Measurements from ENCODE around the gene RPL28.

The RPL28 gene

DNA sequence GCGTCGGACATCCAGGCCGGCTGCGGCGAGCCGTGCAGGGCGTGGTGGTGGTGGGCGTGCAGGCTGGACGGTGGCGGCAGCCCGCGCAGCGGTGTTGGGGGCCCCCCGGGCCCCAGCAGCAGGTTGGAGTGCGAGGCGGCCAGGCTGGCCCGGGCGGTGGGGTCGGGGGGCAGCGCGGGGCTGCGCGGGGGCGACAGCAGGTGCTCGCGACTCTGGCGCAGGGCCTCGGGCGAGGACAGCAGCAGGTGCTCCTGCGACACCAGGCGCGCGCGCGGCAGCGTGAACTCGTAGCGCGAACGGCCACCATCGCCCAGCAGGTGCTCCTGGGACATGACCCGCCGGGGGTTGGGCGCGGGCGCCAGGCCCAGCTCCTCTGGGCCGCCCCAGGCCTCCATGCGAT, 47.6 kb downstream of the RPL28 start:
- H3K27ac ChIP-seq: no peak overlapping the region
- TF ChIP-seq, protein P1, sequence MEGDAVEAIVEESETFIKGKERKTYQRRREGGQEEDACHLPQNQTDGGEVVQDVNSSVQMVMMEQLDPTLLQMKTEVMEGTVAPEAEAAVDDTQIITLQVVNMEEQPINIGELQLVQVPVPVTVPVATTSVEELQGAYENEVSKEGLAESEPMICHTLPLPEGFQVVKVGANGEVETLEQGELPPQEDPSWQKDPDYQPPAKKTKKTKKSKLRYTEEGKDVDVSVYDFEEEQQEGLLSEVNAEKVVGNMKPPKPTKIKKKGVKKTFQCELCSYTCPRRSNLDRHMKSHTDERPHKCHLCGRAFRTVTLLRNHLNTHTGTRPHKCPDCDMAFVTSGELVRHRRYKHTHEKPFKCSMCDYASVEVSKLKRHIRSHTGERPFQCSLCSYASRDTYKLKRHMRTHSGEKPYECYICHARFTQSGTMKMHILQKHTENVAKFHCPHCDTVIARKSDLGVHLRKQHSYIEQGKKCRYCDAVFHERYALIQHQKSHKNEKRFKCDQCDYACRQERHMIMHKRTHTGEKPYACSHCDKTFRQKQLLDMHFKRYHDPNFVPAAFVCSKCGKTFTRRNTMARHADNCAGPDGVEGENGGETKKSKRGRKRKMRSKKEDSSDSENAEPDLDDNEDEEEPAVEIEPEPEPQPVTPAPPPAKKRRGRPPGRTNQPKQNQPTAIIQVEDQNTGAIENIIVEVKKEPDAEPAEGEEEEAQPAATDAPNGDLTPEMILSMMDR (conservative IDR thresholded peaks at IDR 0.05): no peak

DNA sequence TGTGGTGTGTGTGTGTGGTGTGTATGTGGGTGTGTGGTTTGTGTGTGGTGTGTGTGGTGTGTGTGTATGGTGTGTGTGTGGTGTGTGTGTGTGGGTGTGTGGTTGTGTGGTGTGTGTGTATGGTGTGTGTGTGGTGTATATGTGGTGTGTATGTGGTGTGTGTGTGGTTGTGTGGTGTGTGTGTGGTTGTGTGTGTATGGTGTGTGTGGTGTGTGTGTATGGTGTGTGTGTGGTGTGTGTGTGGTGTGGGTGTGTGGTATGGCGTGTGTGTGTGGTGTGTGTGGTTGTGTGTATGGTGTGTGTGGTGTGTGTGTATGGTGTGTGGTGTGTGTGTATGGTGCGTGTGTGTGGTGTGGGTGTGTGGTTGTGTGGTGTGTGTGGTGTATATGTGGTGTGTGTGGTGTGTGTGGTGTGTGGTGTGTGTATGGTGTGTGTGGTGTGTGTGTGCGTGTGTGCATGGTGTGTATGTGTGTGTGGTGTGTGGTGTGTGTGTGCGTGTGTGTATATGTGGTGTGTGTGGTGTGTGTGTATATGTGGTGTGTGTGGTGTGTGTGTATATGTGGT, 48.7 kb downstream of the RPL28 start:
- TF ChIP-seq, protein P1 (conservative IDR thresholded peaks at IDR 0.05): no peak
- no peak overlapping the region for H3K27ac ChIP-seq

DNA sequence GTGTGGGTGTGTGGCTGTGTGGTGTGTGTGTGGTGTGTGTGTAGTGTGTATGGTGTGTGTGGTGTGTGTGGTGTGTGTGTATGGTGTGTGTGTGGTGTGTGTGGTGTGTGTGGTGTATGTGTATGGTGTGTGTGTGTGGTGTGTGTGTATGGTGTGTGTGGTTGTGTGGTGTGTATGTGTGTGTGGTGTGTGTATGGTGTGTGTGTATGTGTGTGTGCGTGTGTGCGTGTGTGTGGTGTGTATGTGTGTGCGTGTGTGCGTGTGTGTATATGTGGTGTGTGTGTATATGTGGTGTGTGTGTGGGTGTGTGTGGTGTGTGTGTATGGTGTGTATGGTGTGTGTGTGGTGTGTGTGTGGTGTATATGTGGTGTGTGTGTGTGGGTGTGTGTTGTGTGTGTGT, 49.3 kb downstream of the RPL28 start:
- TF ChIP-seq, protein P1 (conservative IDR thresholded peaks at IDR 0.05): no peak

DNA sequence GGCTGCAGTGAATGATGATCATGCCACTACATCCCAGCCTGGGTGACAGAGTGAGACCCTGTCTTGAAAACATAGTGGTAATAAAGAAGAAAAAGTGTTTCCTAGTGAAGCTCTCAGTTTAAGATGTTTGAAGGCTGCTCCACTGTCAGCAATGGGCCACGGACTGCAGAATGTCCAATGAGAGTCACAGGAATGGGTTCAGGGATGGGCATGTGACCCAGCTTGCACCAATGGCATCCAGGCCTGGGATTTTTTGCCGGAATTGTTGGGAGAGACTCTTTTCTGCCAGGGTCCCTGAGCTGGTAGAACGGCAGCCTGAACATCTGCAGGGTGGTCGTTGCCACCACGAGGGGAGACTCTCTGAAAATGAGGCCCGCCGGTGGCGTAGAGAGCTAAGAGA, 51.1 kb downstream of the RPL28 start:
- H3K27ac ChIP-seq: no peak overlapping the region
- TF ChIP-seq, protein P1 (conservative IDR thresholded peaks at IDR 0.05): no peak

More for the DNA sequence above, 49.3 kb downstream of the RPL28 start:
- no peak overlapping the region for H3K27ac ChIP-seq

DNA sequence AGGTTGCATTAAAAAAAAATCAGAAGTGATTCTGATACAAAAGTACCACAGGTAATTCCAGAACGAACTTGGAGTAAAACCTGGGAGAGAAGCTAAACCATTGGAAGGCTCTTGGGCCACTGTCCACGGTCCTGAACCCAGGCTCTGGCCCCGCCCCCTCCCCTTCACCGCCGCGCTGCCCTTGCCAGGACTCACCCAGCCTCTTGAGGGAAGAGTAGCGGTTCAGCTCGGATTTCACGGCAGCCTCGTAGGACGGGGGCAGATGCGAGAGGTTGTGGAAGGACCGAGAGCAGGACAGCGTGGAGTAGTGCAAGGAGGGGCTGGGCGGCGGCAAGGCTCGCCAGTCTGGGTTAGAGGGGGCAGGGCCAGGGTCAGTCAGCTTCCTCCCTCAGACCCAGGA, 51.7 kb downstream of the RPL28 start:
- TF ChIP-seq, protein P1 (conservative IDR thresholded peaks at IDR 0.05): no peak
- H3K27ac ChIP-seq: no peak overlapping the region

DNA sequence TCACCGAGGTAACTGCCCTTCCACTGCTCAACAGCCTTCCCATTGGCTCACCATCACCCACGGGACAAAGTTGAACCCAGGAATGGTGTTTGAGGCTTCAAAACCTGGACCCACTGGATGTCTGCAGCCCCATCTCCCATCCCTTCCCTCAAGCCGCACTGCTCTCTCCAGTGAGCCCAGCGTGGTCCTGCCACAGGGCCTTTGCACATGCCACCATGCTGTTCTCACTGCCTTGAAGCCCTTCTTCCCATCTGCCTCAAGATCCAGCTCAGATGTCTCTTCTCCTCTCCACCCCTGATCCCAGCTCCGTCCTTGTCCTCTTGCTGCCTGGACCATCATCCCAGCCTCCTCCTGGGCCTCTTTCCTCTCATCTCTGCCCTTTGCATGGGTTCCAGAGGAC, 53.3 kb downstream of the RPL28 start:
- TF ChIP-seq, protein P1 (conservative IDR thresholded peaks at IDR 0.05): no peak
- no peak overlapping the region for H3K27ac ChIP-seq

DNA sequence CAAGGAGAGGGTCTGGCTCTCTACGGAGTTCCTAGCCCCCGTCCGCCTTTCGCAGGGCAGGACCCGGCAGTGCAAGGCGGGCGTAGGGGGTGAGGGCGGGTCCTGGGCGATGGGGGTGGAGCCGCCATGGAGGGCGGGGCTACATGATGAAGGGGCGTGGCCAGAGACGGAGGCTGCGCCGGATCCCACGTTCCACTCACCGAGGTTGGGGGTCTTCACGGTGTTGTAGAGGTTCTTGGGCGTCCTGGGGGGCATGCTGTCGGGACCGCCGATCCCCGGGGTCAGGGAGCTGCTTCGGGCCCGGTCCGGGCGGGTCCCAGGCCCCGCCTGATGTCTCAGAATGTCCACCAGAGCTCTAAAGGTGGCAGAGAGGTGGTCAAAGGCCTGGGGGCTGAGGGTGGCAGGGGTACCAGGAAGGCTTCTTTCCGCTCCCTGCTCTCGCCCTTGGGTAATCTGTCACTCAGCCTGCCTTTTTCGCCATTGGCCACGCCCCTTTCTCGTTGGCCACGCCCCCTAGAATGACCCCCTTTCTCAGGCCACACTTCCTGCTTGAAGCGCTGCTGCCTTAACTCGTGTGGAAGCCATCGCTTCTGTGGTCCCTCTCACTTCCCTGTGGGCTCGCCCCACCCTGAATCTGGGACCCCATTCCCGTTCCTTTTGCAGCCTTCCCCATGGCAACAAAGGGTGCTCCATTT, 54.8 kb downstream of the RPL28 start:
- TF ChIP-seq, protein P1 (conservative IDR thresholded peaks at IDR 0.05): no peak
- no peak overlapping the region for H3K27ac ChIP-seq

Measured in VCaP (cell line).